Activated naive CD4-positive, alpha-beta T cell treated with anti-CD3 and anti-CD28 coated beads for 36 hours (primary cell): ENCODE data around the gene ETS1. TPM values are rescaled to one million over a fixed set of nuclear protein-coding genes. Genes with fewer than 3 reads are reported as not detected.

Experiments
- CTCF ChIA-PET: fragments of 350-600 bp; sonication (Branson Sonifier 250); formaldehyde crosslinking; loops from one replicate; lab custom pipeline; 2021; ENCODE audit warnings: antibody characterized with exemption; lab: Charles Lee
- DNase-seq: peaks from one replicate; pipeline ENCODE4 v3.0.0-alpha.2; 2020
- H3K27ac Mint-ChIP-seq: one replicate; pipeline ENCODE4 v1.8.0; 2021; ENCODE audit warnings: mild to moderate bottlenecking, mixed read lengths
- H3K27me3 Mint-ChIP-seq: one replicate; pipeline ENCODE4 v1.8.0; 2021; ENCODE audit warnings: low read depth, mixed read lengths
- H3K36me3 Mint-ChIP-seq: one replicate; pipeline ENCODE4 v1.8.0; 2021; ENCODE audit warnings: low read depth, mixed read lengths
- H3K4me1 Mint-ChIP-seq: one replicate; pipeline ENCODE4 v1.8.0; 2021; ENCODE audit warnings: low read depth, mixed read lengths
- H3K4me3 Mint-ChIP-seq: one replicate; pipeline ENCODE4 v1.8.0; 2021; ENCODE audit warnings: mild to moderate bottlenecking, moderate library complexity, mixed read lengths
- H3K9me3 Mint-ChIP-seq: one replicate; pipeline ENCODE4 v1.8.0; 2021; ENCODE audit warnings: mixed read lengths
- intact Hi-C: fragments of 100-400 bp; cut with micrococcal nuclease; formaldehyde crosslinking; loops from one replicate; pipeline ENCODE4 v1.15.1; 2023
- total RNA-seq, 2 experiments: library from RNA; stranded (reverse); gene quantifications; one replicate each; pipeline ENCODE4 v1.2.3, GENCODE V29; 2021

The ETS1 gene
- total RNA-seq, 2 experiments from 2014 or later, result 336 to 338 TPM

DNA sequence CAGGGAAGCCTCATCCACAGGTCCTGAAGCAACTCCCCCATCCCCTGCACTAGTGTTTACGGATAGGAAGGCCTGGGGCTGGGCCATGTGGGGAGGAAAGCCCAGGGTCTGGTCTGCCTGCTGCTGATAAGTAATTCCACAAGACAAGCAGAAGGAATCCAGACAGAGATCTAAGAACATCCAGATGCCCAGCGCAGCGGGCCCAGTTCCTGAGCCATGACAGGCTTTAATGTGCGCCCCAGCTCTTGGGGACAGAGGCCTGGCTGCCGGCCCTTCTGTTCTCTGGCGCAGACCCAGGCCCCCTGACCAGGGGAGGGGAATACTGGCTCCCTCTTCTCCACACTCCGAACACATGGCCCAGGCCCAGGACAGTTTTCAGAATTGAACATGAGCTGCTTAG lies 28.8 kb upstream of the ETS1 start:
- intact Hi-C loops, result no loop called here
- DNase-seq, result no peak
- CTCF ChIA-PET, result no interaction called here
- peaks cover 37% of the 10 kb centered on the region for H3K4me1 Mint-ChIP-seq
- no peak overlapping the region for H3K4me3 Mint-ChIP-seq
- H3K36me3 Mint-ChIP-seq, result no peaks in the 10 kb centered on the region
- H3K27ac Mint-ChIP-seq, result no peak overlapping the region
- H3K9me3 Mint-ChIP-seq, result no peaks in the 10 kb centered on the region
- H3K27me3 Mint-ChIP-seq, result no peaks in the 10 kb centered on the region

- Mint-ChIP-seq H3K36me3 (no peaks in the 10 kb centered on the region), H3K27me3 (no peaks in the 10 kb centered on the region), H3K27ac (no peak overlapping the region), H3K9me3 (no peaks in the 10 kb centered on the region), H3K4me3 (no peak overlapping the region), H3K4me1 (peaks cover 38% of the 10 kb centered on the region)
- CTCF ChIA-PET, result no interaction called here
- no peak for DNase-seq
- intact Hi-C loops, result no loop called here
Measured at GRCh38 chr11:128615612-128616011, 28.3 kb upstream of the ETS1 start.

DNA sequence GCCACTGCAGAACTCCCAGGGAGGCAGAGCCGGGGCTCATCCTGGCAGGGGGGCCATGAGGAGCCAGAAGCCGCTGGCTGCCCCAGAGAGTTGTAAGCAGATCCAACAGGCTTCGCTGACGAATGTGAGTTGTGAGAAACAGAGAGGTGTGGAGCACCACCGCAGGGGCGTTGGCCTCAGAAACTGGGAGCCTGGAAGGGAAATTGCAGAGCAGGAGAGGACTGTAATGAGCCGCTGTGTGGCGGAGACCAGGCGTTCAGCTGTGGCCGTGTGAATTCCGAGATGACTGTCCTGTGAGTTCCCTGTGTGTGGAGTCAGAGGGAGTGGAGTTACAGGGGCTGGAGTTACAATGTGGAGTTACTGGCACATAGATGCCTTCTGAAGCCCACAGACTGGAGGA lies 27.7 kb upstream of the ETS1 start:
- H3K9me3 Mint-ChIP-seq, result no peaks in the 10 kb centered on the region
- no peak overlapping the region for H3K4me3 Mint-ChIP-seq
- no peaks in the 10 kb centered on the region for H3K27me3 Mint-ChIP-seq
- CTCF ChIA-PET, result no interaction called here
- intact Hi-C loops, result no loop called here
- no peaks in the 10 kb centered on the region for H3K36me3 Mint-ChIP-seq
- H3K27ac Mint-ChIP-seq, result no peak overlapping the region
- H3K4me1 Mint-ChIP-seq, result peaks cover 37% of the 10 kb centered on the region
- DNase-seq, result no peak

GRCh38 chr11:128614026-128614425 lies 26.7 kb upstream of the ETS1 start:
- no peak for DNase-seq
- no peaks in the 10 kb centered on the region for H3K9me3 Mint-ChIP-seq
- H3K27me3 Mint-ChIP-seq, result no peaks in the 10 kb centered on the region
- no peaks in the 10 kb centered on the region for H3K36me3 Mint-ChIP-seq
- no peak overlapping the region for H3K4me3 Mint-ChIP-seq
- intact Hi-C loops, result no loop called here
- peaks cover 36% of the 10 kb centered on the region for H3K4me1 Mint-ChIP-seq
- no peak overlapping the region for H3K27ac Mint-ChIP-seq
- CTCF ChIA-PET, result interaction anchor here (1.3 kb wide), 1 partner anchor 16 kb away, joined by 3 read pairs; no protein-coding TSS in a partner anchor

DNA sequence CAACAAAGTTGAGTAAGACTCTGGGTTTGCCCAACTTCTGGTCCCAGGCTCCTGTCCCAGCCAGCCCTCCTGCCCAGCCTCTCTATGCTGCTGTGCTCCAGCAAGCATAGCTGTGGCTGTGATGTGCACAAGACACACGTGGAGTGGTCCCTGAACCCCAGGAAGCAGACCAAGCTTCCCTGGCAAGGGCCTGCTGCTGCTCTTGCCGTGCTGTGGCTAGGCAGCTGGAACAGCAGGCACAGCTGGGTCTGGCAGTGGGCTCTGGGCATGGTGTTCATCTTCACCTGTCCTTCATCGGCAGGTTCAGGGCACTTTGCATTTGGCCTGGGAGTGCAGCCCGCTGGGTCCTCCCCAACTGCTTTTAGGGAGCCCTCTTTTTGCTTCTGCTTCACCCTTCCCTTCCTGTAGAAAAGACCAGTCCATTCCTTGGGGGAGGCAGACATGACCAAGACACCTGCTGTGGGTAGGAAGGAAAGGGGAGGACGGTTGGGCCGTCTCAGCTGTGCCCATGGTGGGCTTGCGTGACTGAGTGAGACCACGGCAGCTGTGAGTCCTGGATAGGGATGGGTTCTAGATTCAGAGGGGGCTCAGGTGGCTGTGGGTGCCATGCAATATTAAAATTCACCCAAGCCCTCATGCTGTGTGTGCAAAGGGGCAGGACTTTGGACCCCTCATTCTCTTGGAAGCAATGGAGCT lies 26.1 kb upstream of the ETS1 start:
- no peaks in the 10 kb centered on the region for H3K27me3 Mint-ChIP-seq
- no peaks in the 10 kb centered on the region for H3K36me3 Mint-ChIP-seq
- CTCF ChIA-PET, result interaction anchor here (1.3 to 1.9 kb wide), 2 partner anchors 9 to 15 kb away, joined by 3 to 4 read pairs; no protein-coding TSS in a partner anchor
- peaks cover 36% of the 10 kb centered on the region for H3K4me1 Mint-ChIP-seq
- no peaks in the 10 kb centered on the region for H3K9me3 Mint-ChIP-seq
- no peak overlapping the region for H3K27ac Mint-ChIP-seq
- no peak for DNase-seq
- intact Hi-C loops, result no loop called here
- no peak overlapping the region for H3K4me3 Mint-ChIP-seq

DNA sequence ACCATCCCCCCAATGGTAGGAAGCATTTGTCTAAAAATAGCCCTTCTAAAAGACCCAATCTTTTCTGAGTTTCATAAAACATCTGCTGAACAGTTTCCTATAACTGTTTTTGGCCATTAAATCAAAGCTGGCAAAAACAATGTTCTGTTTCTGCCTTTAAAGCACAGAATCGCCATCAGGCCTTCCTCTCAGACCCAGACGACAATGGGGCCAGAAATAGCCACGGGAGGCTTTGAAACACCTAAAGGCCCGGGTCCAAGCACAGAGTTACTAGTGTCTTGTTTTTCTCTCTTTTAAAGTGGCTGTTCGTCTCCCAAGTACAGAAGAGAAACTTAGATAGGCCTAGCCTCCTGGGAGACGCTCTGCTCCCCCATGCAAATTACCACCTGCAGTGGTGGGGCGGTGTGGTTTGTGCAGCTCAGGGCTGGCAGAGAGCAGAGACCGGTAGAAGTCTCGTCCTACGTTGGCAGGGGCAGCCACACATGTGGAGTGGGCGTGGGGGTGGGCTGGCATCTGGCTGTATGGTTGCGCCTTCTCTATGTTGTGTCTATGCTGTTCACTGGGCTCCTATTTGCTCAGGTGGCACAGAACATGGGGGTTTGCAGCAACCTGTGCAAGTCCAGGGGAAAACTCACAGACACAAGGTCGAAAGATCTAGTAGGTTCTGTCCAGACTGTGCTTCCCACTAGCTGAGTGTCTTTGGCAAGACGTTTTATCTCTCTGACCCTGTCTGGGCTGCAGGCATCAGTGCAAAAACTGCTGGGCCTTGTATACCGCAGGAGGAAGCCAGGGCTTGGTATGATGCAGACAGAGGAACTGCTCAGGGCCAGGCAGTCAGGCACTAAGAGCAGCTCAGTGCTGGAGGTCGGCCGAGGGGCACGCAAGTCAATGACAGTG lies 23.6 kb upstream of the ETS1 start:
- H3K4me1 Mint-ChIP-seq, result peaks cover 49% of the 10 kb centered on the region
- H3K4me3 Mint-ChIP-seq, result peak overlapping the region; percentile 56
- H3K9me3 Mint-ChIP-seq, result no peaks in the 10 kb centered on the region
- H3K36me3 Mint-ChIP-seq, result no peaks in the 10 kb centered on the region
- intact Hi-C loops, result loop anchor here (1.0 kb wide), 2 partner anchors 12 to 29 kb away; no protein-coding TSS in a partner anchor
- CTCF ChIA-PET, result interaction anchor here (0.6 to 2.4 kb wide), 8 partner anchors 9 to 292 kb away, joined by 3 to 8 read pairs (median 4); no protein-coding TSS in a partner anchor
- no peaks in the 10 kb centered on the region for H3K27me3 Mint-ChIP-seq
- H3K27ac Mint-ChIP-seq, result peak overlapping the region; percentile 86
- DNase-seq, result peak; percentile 62

- Mint-ChIP-seq H3K4me3 (peak overlapping the region; percentile 1), H3K9me3 (no peaks in the 10 kb centered on the region), H3K4me1 (peaks cover 50% of the 10 kb centered on the region), H3K36me3 (no peaks in the 10 kb centered on the region), H3K27ac (peak overlapping the region; percentile 43), H3K27me3 (no peaks in the 10 kb centered on the region)
- DNase-seq, result no peak
- intact Hi-C loops, result no loop called here
- CTCF ChIA-PET, result interaction anchor here (1.0 to 2.4 kb wide), 5 partner anchors 10 to 55 kb away, joined by 3 to 5 read pairs (median 5); no protein-coding TSS in a partner anchor
Measured at GRCh38 chr11:128609785-128610184, 22.4 kb upstream of the ETS1 start.

DNA sequence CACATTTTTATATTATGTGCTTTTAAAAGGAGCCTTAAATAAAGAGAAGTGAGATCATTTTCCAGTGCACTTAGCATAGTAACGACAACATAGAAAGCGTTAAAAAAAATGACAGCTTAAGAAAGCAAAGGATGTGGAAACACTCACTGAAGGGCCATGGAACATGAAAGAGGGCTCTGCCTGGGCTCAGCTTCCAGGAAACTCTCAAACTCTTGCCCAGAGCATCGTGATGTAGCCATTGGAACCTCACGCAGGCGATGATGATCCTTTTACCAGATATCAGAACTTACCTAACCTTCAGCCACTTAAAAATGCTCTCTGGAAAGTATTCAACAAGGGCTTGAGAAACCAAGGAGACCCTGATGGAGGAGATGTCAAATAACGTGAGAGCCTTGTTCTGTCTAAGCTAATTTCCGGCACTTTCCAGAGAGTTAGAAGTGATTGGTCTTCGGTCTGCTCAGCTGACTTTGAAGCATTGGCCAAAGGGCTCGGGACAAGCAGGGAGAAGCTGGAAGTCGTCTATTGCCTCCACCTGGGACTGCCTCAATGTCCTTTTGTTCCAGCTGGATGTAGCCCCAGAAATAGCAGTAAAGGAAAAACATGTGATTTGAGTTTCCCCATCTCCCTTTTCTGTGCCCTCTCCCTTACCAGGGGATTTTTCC lies 21.5 kb upstream of the ETS1 start:
- H3K9me3 Mint-ChIP-seq, result no peaks in the 10 kb centered on the region
- H3K4me3 Mint-ChIP-seq, result no peak overlapping the region
- no peaks in the 10 kb centered on the region for H3K27me3 Mint-ChIP-seq
- CTCF ChIA-PET, result interaction anchor here (0.7 to 2.4 kb wide), 6 partner anchors 10 to 118 kb away, joined by 3 to 8 read pairs (median 4); no protein-coding TSS in a partner anchor
- DNase-seq, result peak; percentile 43
- H3K36me3 Mint-ChIP-seq, result no peaks in the 10 kb centered on the region
- H3K4me1 Mint-ChIP-seq, result peaks cover 56% of the 10 kb centered on the region
- intact Hi-C loops, result no loop called here
- H3K27ac Mint-ChIP-seq, result peak overlapping the region; percentile 72

GRCh38 chr11:128607819-128608218 lies 20.5 kb upstream of the ETS1 start:
- Mint-ChIP-seq H3K36me3 (no peaks in the 10 kb centered on the region), H3K9me3 (no peaks in the 10 kb centered on the region), H3K27me3 (no peaks in the 10 kb centered on the region), H3K4me3 (no peak overlapping the region), H3K4me1 (peaks cover 67% of the 10 kb centered on the region), H3K27ac (no peak overlapping the region)
- no peak for DNase-seq
- intact Hi-C loops, result no loop called here
- CTCF ChIA-PET, result interaction anchor here (0.9 to 2.4 kb wide), 4 partner anchors 9 to 435 kb away, joined by 3 to 8 read pairs (median 5); no protein-coding TSS in a partner anchor

- no peak for DNase-seq
- H3K4me1 Mint-ChIP-seq, result peaks cover 58% of the 10 kb centered on the region
- H3K27me3 Mint-ChIP-seq, result no peaks in the 10 kb centered on the region
- intact Hi-C loops, result loop anchor here (1.0 kb wide), 2 partner anchors 26 to 227 kb away; no protein-coding TSS in a partner anchor
- no peak overlapping the region for H3K27ac Mint-ChIP-seq
- no peaks in the 10 kb centered on the region for H3K36me3 Mint-ChIP-seq
- no peaks in the 10 kb centered on the region for H3K9me3 Mint-ChIP-seq
- no peak overlapping the region for H3K4me3 Mint-ChIP-seq
- CTCF ChIA-PET, result interaction anchor here (0.6 to 3.4 kb wide), 5 partner anchors 19 to 1528 kb away, joined by 3 to 24 read pairs (median 5); no protein-coding TSS in a partner anchor
Measured at GRCh38 chr11:128604723-128605122, 17.4 kb upstream of the ETS1 start.

DNA sequence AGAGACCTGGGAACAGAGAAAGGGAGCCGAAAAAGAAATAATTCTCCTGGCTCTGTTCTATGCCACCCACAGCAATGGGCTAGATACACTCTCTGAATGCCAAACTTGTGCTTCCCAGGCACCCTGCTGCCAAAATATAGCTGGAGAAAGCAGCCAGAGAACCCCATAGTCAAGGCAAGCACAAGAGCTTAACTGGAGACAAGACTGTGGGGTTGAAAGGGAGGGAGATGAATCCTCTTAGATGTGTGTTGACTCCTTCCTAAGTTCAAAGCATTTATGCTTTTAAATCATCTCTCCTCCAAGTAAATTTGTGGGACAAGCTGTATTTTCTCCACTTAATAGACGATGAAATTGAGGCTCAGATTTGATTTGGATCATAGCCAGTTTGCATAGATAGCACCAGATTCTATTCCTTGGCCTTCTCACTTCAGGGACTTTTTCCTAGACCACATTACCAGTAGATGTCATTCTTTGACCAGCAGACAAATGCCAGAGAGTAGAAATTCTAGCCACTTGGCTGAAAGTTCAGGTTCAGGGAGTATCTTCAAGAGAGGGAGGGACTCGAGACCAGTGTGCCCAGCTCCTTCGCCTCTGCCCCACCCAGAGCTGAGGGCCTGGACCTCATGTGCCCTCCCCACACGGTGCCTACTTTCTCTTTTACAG lies 16.5 kb upstream of the ETS1 start:
- Mint-ChIP-seq H3K36me3 (no peaks in the 10 kb centered on the region), H3K27ac (no peak overlapping the region), H3K27me3 (no peaks in the 10 kb centered on the region), H3K4me1 (peaks cover 59% of the 10 kb centered on the region), H3K9me3 (no peaks in the 10 kb centered on the region), H3K4me3 (no peak overlapping the region)
- CTCF ChIA-PET, result interaction anchor here (0.6 to 3.4 kb wide), 8 partner anchors 15 to 1529 kb away, joined by 3 to 24 read pairs (median 4); no protein-coding TSS in a partner anchor
- DNase-seq, result no peak
- intact Hi-C loops, result loop anchor here (1.0 kb wide), 2 partner anchors 26 to 227 kb away; no protein-coding TSS in a partner anchor
